ENCODE measurements around the gene ITGAX.

GRCh38 chr16:31403590-31404352, 48.8 kb downstream of the ITGAX start:
- TF ChIP-seq, protein P1, sequence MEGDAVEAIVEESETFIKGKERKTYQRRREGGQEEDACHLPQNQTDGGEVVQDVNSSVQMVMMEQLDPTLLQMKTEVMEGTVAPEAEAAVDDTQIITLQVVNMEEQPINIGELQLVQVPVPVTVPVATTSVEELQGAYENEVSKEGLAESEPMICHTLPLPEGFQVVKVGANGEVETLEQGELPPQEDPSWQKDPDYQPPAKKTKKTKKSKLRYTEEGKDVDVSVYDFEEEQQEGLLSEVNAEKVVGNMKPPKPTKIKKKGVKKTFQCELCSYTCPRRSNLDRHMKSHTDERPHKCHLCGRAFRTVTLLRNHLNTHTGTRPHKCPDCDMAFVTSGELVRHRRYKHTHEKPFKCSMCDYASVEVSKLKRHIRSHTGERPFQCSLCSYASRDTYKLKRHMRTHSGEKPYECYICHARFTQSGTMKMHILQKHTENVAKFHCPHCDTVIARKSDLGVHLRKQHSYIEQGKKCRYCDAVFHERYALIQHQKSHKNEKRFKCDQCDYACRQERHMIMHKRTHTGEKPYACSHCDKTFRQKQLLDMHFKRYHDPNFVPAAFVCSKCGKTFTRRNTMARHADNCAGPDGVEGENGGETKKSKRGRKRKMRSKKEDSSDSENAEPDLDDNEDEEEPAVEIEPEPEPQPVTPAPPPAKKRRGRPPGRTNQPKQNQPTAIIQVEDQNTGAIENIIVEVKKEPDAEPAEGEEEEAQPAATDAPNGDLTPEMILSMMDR (IDR thresholded peaks at IDR 0.05; ENCODE audit: low read length), result no peak
- no peak for TF ChIP-seq EZH2phosphoT487 (IDR thresholded peaks at IDR 0.05; ENCODE audit: low read length)
- no peak for TF ChIP-seq EZH2 (optimal IDR thresholded peaks at IDR 0.05; ENCODE audit: low read depth, low read length)
